Skeletal muscle tissue (tissue), 4 donors: ENCODE results near the gene CACNA1G. TPM values are rescaled to one million over a fixed set of nuclear protein-coding genes. Genes with fewer than 3 reads are reported as not detected.
A peak's percentile ranks its signal among the peaks of the same experiment; 100 is the strongest.

ENCODE experiments used
- H3K27ac ChIP-seq: one replicate; pipeline ENCODE4 v1.7.0; 2013; ENCODE audit warnings: mild to moderate bottlenecking, low read depth, low read length, inconsistent platforms
- H3K27me3 ChIP-seq, 3 donors: one replicate each; pipeline ENCODE4 v1.7.0; 2013; ENCODE audit warnings: low read length in 3 of 3; ENCODE audit not compliant: control insufficient read depth in 3 of 3, insufficient read depth in 3 of 3
- H3K36me3 ChIP-seq, 3 donors: one replicate each; pipeline ENCODE4 v1.7.0; 2013; ENCODE audit warnings: low read length in 3 of 3; ENCODE audit not compliant: control insufficient read depth in 3 of 3, insufficient read depth in 3 of 3
- H3K4me1 ChIP-seq, 3 donors: one replicate each; pipeline ENCODE4 v1.7.0; 2013; ENCODE audit warnings: low read length in 3 of 3, mild to moderate bottlenecking in 3 of 3; ENCODE audit not compliant: control insufficient read depth in 3 of 3, insufficient read depth in 3 of 3
- H3K4me3 ChIP-seq, 3 donors: one replicate each; pipeline ENCODE4 v1.7.0; 2013; ENCODE audit warnings: low read length in 3 of 3
- H3K9ac ChIP-seq, 3 donors: one replicate each; pipeline ENCODE4 v1.7.0; 2013; ENCODE audit warnings: low read length in 3 of 3, mild to moderate bottlenecking in 3 of 3, moderate library complexity in 2 of 3, low read depth in 1 of 3
- H3K9me3 ChIP-seq, 3 donors: one replicate each; pipeline ENCODE4 v1.7.0; 2013; ENCODE audit warnings: low read length in 3 of 3; ENCODE audit not compliant: control insufficient read depth in 3 of 3
- total RNA-seq: library from RNA; depleted of rRNA; stranded (reverse); fragments of >200 nt; gene quantifications from one replicate; pipeline ENCODE4 v1.2.3, GENCODE V29; 2014
- donor health status: Osteomylitis.

The CACNA1G gene
- total RNA-seq, 1 donor from 2014 or later = 3.7 TPM

- H3K36me3 ChIP-seq = no peaks in the 10 kb centered on the region
- peaks cover 2 to 12% (median 7%) of the 10 kb centered on the region in 3 donors for H3K27me3 ChIP-seq
- H3K27ac ChIP-seq = no peak overlapping the region
- no peaks in the 10 kb centered on the region for H3K4me1 ChIP-seq
- H3K4me3 ChIP-seq = no peak overlapping the region
- H3K9me3 ChIP-seq = no peaks in the 10 kb centered on the region
- no peak overlapping the region for H3K9ac ChIP-seq
Observed at GRCh38 chr17:50615828-50616227, 55.3 kb downstream of the CACNA1G start.

DNA sequence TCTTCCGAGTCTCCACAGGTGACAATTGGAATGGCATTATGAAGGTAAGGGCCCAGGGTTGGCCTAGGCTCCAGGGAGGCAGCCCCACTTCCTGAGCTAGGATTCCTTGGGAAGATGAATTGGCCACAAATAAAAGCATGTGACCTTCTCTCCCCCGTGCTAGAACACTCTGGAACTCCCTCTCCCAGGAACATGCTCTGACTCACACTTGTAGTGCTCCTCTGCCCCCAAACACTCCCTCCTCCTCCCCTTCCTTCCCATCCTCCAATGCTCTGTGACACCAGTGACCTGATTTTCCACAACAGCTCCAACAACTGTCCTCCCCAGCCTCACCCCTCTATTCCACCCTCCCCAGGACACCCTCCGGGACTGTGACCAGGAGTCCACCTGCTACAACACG lies 57.8 kb downstream of the CACNA1G start:
- Histone ChIP-seq H3K36me3 (no peaks in the 10 kb centered on the region), H3K9ac (no peak overlapping the region), H3K27me3 (peaks cover 3 to 27% (median 15%) of the 10 kb centered on the region in 3 donors), H3K9me3 (no peaks in the 10 kb centered on the region), H3K4me1 (no peaks in the 10 kb centered on the region), H3K4me3 (no peak overlapping the region), H3K27ac (no peak overlapping the region)

DNA sequence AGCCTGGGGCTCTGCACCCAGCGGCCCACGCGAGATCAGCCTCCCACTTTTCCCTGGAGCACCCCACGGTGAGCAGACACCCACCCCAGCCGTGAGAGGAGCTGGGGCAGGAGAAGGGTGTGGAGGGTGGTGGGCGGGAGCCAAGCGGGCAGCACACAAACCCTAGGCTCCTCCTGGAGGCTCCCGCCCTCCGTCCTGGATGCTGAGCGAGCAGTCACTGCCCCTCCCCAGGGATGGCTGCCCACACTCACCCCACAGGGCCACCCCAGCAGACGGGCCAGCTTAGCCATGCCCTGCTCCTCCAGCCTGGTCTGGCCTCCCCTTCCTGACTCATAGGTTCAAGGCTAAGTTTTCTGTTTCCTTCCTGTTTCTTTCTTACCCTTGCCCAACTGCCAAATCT lies 58.4 kb downstream of the CACNA1G start:
- no peaks in the 10 kb centered on the region for H3K4me1 ChIP-seq
- H3K27me3 ChIP-seq = peaks cover 3 to 27% (median 15%) of the 10 kb centered on the region in 3 donors
- no peak overlapping the region for H3K27ac ChIP-seq
- no peaks in the 10 kb centered on the region for H3K36me3 ChIP-seq
- no peaks in the 10 kb centered on the region for H3K9me3 ChIP-seq
- no peak overlapping the region for H3K9ac ChIP-seq
- H3K4me3 ChIP-seq = no peak overlapping the region

GRCh38 chr17:50619489-50619888 lies 59.0 kb downstream of the CACNA1G start:
- H3K4me1 ChIP-seq = no peaks in the 10 kb centered on the region
- H3K9ac ChIP-seq = no peak overlapping the region
- peaks cover 3 to 27% (median 15%) of the 10 kb centered on the region in 3 donors for H3K27me3 ChIP-seq
- no peak overlapping the region for H3K27ac ChIP-seq
- H3K9me3 ChIP-seq = no peaks in the 10 kb centered on the region
- H3K4me3 ChIP-seq = no peak overlapping the region
- H3K36me3 ChIP-seq = no peaks in the 10 kb centered on the region

- Histone ChIP-seq H3K9me3 (no peaks in the 10 kb centered on the region), H3K36me3 (no peaks in the 10 kb centered on the region), H3K27ac (no peak overlapping the region), H3K9ac (no peak overlapping the region), H3K4me1 (no peaks in the 10 kb centered on the region), H3K4me3 (no peak overlapping the region), H3K27me3 (peaks cover 3 to 27% (median 15%) of the 10 kb centered on the region in 3 donors)
Observed at GRCh38 chr17:50620237-50620636, 59.7 kb downstream of the CACNA1G start.

- Histone ChIP-seq H3K9ac (no peak overlapping the region), H3K27me3 (peaks cover 3 to 27% (median 15%) of the 10 kb centered on the region in 3 donors), H3K4me3 (no peak overlapping the region), H3K36me3 (no peaks in the 10 kb centered on the region), H3K4me1 (peaks cover 0 to under 1% (median 0%) of the 10 kb centered on the region in 3 donors), H3K9me3 (no peaks in the 10 kb centered on the region), H3K27ac (no peak overlapping the region)
Observed at GRCh38 chr17:50620858-50621257, 60.3 kb downstream of the CACNA1G start.

DNA sequence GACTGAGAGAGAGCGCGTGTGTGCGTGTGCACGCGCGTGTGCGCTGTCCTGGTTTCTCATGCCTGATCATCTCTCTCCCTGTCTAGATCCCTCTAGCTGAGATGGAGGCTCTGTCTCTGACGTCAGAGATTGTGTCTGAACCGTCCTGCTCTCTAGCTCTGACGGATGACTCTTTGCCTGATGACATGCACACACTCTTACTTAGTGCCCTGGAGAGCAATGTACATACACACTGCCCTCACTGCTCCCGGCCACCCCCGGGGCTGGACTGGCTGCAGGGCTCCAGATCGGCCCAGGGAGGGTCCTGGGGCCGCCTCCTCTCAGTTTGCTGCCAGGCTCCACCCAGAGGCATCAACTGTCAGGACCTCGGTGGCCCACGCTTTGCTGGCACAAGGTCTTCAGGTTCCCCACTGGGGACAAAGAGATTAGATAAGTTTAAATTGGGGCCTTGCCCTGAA lies 61.1 kb downstream of the CACNA1G start:
- peaks cover 0 to 8% (median 0%) of the 10 kb centered on the region in 3 donors for H3K4me1 ChIP-seq
- no peaks in the 10 kb centered on the region for H3K36me3 ChIP-seq
- H3K9me3 ChIP-seq = no peaks in the 10 kb centered on the region
- peaks cover 3 to 24% (median 15%) of the 10 kb centered on the region in 3 donors for H3K27me3 ChIP-seq
- H3K27ac ChIP-seq = no peak overlapping the region
- no peak overlapping the region for H3K9ac ChIP-seq
- no peak overlapping the region for H3K4me3 ChIP-seq

GRCh38 chr17:50624321-50624934 lies 63.9 kb downstream of the CACNA1G start:
- no peak overlapping the region for H3K27ac ChIP-seq
- H3K4me1 ChIP-seq = peaks cover 0 to 10% (median 0%) of the 10 kb centered on the region in 3 donors
- no peak overlapping the region for H3K4me3 ChIP-seq
- H3K36me3 ChIP-seq = no peaks in the 10 kb centered on the region
- H3K9ac ChIP-seq = no peak overlapping the region
- peaks cover 9 to 31% (median 30%) of the 10 kb centered on the region in 3 donors for H3K27me3 ChIP-seq
- H3K9me3 ChIP-seq = no peaks in the 10 kb centered on the region

DNA sequence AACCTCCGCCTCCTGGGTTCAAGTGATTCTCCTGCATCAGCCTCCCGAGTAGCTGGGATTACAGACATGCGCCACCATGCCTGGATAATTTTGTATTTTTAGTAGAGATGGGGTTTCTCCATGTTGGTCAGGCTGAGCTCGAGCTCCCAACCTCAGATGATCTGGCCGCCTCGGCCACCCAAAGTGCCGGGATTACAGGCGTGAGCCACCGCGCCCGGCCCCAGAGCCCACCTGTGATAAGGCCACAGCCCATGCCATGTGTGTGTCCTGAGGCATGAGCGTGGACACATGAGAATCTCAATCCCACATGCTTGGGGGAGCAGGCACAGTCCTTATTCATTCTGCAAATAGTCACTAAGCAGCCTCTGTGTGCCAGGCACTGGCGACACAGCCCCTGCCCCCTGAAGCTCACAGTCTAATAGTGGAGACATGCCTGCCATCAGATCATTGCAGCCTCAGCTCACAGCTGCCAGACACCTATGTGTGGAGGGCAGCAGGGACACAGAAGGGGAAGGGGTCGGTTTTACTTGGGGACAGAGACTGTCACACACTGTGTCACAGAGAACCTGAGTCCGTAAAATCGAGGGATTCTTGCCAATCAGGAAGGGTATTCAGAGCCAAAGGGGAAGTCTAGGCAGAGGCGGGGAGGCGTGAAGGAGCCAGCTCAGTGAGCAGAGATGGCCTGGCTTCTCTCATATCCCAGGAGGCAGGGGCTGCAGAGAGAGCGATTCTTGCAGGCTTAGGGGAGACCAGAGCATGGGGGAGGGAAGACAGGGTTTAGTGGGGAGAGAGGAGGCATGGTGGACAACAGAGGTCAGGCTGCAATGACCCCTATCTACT lies 64.7 kb downstream of the CACNA1G start:
- Histone ChIP-seq H3K9ac (no peak overlapping the region), H3K36me3 (no peaks in the 10 kb centered on the region), H3K4me1 (peaks cover 0 to 10% (median 0%) of the 10 kb centered on the region in 3 donors), H3K27ac (no peak overlapping the region), H3K9me3 (no peaks in the 10 kb centered on the region), H3K4me3 (no peak overlapping the region), H3K27me3 (peaks cover 9 to 36% (median 34%) of the 10 kb centered on the region in 3 donors)

DNA sequence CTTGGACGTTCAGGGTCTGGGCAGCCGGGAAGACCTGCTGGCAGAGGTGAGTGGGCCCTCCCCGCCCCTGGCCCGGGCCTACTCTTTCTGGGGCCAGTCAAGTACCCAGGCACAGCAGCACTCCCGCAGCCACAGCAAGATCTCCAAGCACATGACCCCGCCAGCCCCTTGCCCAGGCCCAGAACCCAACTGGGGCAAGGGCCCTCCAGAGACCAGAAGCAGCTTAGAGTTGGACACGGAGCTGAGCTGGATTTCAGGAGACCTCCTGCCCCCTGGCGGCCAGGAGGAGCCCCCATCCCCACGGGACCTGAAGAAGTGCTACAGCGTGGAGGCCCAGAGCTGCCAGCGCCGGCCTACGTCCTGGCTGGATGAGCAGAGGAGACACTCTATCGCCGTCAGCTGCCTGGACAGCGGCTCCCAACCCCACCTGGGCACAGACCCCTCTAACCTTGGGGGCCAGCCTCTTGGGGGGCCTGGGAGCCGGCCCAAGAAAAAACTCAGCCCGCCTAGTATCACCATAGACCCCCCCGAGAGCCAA lies 65.6 kb downstream of the CACNA1G start:
- H3K36me3 ChIP-seq = no peaks in the 10 kb centered on the region
- peaks cover 0 to 10% (median 0%) of the 10 kb centered on the region in 3 donors for H3K4me1 ChIP-seq
- H3K9me3 ChIP-seq = no peaks in the 10 kb centered on the region
- peak overlapping the region in 1 of 3 donors; percentile 45 for H3K9ac ChIP-seq
- H3K4me3 ChIP-seq = no peak overlapping the region
- H3K27ac ChIP-seq = no peak overlapping the region
- H3K27me3 ChIP-seq = peaks cover 11 to 37% (median 34%) of the 10 kb centered on the region in 3 donors
